Uterus (tissue), 4 donors: ENCODE measurements around the gene HIRIP3. TPM values are rescaled to one million over a fixed set of nuclear protein-coding genes. Genes with fewer than 3 reads are reported as not detected.
"Not testable (repeated sequence)": the region's sequence is repeated elsewhere in the genome, so short reads cannot be mapped to it uniquely, and the experiment has no call there.

Source experiments
- DNase-seq, 2 donors: peaks; one replicate each; pipeline ENCODE4 v3.0.0-alpha.2; 2019 to 2020
- H3K27ac ChIP-seq, 2 donors: fragments of 200-600 bp; sonication (generic); 1 replicate in 1 of 2; 2 replicates in 1 of 2; pipeline ENCODE4 v1.5.1; 2016 to 2018
- H3K27me3 ChIP-seq, 2 donors: fragments of 200-600 bp; sonication (generic); one replicate each; pipeline ENCODE4 v1.5.1; 2018 to 2019; ENCODE audit warnings: control low read depth in 1 of 2
- H3K36me3 ChIP-seq, 2 donors: fragments of 200-600 bp; sonication (generic); one replicate each; pipeline ENCODE4 v1.5.1; 2019; ENCODE audit warnings: control low read depth in 1 of 2
- H3K4me1 ChIP-seq, 2 donors: fragments of 200-600 bp; sonication (generic); one replicate each; pipeline ENCODE4 v1.5.1; 2018 to 2019; ENCODE audit warnings: control low read depth in 1 of 2
- H3K4me3 ChIP-seq, 2 donors: fragments of 200-600 bp; sonication (generic); 1 replicate in 1 of 2; 2 replicates in 1 of 2; pipeline ENCODE4 v1.5.1; 2018 to 2019; ENCODE audit warnings: mild to moderate bottlenecking in 1 of 2
- H3K9me3 ChIP-seq, 2 donors: fragments of 200-600 bp; sonication (generic); one replicate each; pipeline ENCODE4 v1.5.1; 2019; ENCODE audit warnings: control low read depth in 1 of 2
- POLR2A ChIP-seq, 2 donors: fragments of 450-650 bp; IDR thresholded peaks; one replicate each; pipeline ENCODE4 v1.6.1; 2016; ENCODE audit warnings: antibody characterized with exemption in 2 of 2, mild to moderate bottlenecking in 1 of 2, moderate library complexity in 1 of 2
- intact Hi-C: fragments of 100-400 bp; cut with DNase I; formaldehyde crosslinking; loops from one replicate; pipeline ENCODE4 v1.15.1; 2023; ENCODE audit warnings: low total_unique reads
- total RNA-seq, 4 donors: library from RNA; depleted of rRNA in 3 of 4; stranded (reverse); fragments of >200 nt in 3 of 4; gene quantifications; one replicate each; pipeline versions ENCODE4 v1.1.0 to v1.2.4, GENCODE V29; 2014 to 2023
- TF ChIP-seq, protein P1 (sequence below), 4 experiments: fragments of 200-600 bp in 2 of 4; fragments of 450-650 bp in 2 of 4; sonication (generic) in 2 of 4; IDR thresholded peaks; one replicate each; pipeline ENCODE4 v1.5.1; 2016 to 2019; ENCODE audit warnings: antibody characterized with exemption in 4 of 4, mild to moderate bottlenecking in 2 of 4, moderate library complexity in 1 of 4
- donor health status: DM: yes; HTN: yes; CAD: no.

The HIRIP3 gene
- total RNA-seq, 4 donors from 2014 or later: 3.8 to 20.4 (median 13.5) TPM

DNA sequence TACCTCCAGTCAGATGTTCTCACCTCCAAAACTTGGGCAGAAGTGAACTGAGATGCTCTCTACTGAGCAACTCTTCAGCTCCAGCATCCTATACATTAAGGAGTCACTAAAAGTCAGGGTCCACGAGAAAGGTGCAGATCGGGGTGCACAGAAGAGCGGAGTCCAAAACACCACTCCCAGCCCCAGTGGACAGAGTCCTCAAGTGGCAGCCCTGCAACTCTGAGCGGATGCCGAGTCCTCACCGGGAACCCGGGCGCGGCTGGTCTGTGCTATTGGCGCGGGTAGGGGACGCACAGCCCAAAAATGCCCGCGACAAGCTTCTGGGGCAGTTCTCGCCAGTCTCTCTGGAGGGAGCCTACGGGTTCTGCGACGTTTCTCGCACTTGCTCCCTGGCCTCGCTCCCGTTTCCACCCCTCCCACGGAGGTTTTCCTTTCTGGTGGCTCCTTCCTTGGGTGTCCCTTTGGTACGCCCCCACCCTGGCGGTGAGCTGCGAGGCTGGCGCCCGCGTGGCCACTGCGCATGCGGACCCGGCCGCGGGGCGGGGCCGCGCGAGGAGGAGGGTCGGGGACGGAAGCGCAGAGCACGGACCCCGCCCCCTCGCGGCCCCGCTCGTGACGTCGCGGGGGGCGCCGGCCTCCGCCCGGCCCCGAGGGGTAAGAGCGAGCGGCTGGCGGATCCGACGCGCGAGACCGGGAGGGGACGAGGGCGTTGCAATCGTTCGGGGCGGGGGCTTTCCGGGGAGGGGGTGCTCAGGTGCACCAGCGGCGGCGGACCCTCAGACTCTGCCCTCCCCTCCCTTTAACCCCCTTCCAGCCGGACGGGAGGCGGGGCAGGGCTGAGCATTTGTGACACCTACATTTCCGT, 33.7 kb downstream of the HIRIP3 start, which contains the start of gene TMEM219:
TMEM219 (plus strand) TSS at position 601 of the 865 bp plus-strand sequence. CDS start 1,065 bp downstream, outside the sequence.
- TF ChIP-seq, protein P1, sequence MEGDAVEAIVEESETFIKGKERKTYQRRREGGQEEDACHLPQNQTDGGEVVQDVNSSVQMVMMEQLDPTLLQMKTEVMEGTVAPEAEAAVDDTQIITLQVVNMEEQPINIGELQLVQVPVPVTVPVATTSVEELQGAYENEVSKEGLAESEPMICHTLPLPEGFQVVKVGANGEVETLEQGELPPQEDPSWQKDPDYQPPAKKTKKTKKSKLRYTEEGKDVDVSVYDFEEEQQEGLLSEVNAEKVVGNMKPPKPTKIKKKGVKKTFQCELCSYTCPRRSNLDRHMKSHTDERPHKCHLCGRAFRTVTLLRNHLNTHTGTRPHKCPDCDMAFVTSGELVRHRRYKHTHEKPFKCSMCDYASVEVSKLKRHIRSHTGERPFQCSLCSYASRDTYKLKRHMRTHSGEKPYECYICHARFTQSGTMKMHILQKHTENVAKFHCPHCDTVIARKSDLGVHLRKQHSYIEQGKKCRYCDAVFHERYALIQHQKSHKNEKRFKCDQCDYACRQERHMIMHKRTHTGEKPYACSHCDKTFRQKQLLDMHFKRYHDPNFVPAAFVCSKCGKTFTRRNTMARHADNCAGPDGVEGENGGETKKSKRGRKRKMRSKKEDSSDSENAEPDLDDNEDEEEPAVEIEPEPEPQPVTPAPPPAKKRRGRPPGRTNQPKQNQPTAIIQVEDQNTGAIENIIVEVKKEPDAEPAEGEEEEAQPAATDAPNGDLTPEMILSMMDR (IDR thresholded peaks at IDR 0.05): peak; percentile 23 to 88 (median 69)
- TF ChIP-seq POLR2A (IDR thresholded peaks at IDR 0.05): peak; percentile 66 to 83
- intact Hi-C loops: no loop called here

DNA sequence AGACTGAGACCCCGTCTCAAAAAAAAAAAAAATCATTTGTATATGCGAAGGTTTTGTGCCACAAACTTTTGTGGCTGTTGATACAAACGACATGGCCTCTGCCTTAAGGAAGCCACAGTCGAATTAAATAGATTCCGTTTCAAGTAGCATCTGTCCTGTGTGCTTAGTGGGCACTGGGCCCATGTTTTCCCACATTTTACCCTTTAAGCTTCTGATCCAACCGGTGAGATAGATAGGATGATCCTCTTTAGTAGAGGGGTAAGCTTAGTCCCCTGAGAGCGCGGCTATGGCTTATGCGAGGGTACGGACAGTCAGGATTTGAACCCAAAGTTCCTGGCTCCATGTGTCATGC, 34.3 kb downstream of the HIRIP3 start:
- Histone ChIP-seq H3K36me3 (no peaks in the 10 kb centered on the region), H3K27ac (peak overlapping the region; percentile 87 to 92), H3K9me3 (no peaks in the 10 kb centered on the region), H3K27me3 (no peaks in the 10 kb centered on the region), H3K4me3 (peak overlapping the region; percentile 67 to 71), H3K4me1 (no peaks in the 10 kb centered on the region)
- TF ChIP-seq, protein P1 (IDR thresholded peaks at IDR 0.05): no peak
- TF ChIP-seq POLR2A (IDR thresholded peaks at IDR 0.05): no peak
- intact Hi-C loops: no loop called here
- DNase-seq: no peak

More for the DNA sequence above, 33.7 kb downstream of the HIRIP3 start, which contains the start of gene TMEM219:
- H3K27ac ChIP-seq: peak within 1 kb of the TSS; percentile 87 to 92
- no peaks in the 10 kb centered on the region for H3K27me3 ChIP-seq
- H3K36me3 ChIP-seq: no peaks in the 10 kb centered on the region
- peak within 1 kb of the TSS; percentile 67 to 71 for H3K4me3 ChIP-seq
- DNase-seq: peak; percentile 89 to 95
- H3K9me3 ChIP-seq: no peaks in the 10 kb centered on the region
- no peaks in the 10 kb centered on the region for H3K4me1 ChIP-seq

DNA sequence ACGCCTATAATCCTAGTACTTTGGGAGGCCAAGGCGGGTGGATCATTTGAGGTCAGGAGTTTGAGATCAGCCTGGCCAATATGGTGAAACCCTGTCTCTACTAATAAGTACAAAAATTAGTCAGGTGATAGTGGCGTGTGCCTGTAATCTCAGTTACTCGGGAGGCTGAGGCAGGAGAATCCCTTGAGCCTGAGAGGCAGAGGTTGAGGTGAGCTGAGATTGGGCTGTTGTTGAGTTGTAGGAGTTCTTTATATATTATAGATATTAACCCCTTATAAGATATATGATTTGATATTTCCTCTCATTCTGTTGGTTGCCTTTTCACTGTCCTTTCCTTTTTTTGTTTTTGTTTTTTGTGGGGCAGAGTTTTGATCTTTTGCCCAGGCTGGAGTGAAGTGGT, 35.6 kb downstream of the HIRIP3 start:
- H3K4me1 ChIP-seq, H3K9me3 ChIP-seq, H3K36me3 ChIP-seq, intact Hi-C loops, H3K27ac ChIP-seq, H3K27me3 ChIP-seq, H3K4me3 ChIP-seq, DNase-seq: not testable (repeated sequence)

DNA sequence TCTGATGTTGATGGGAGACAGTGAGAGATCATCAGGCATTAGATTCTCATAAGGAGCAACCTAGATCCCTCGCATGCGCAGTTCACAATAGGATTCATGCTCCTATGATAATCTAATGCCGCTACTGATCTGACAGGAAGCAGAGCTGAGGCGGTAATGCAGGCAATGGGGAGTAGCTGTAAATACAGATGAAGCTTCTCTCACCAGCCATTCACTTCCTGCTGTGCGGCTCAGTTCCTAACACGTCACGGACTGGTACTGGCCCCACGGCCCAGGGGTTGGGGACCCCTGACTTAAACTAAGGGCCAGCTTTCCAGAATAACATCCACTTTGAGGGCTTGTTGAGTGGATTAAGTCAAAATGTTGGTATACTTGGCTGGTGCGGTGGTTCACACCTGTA, 36.1 kb downstream of the HIRIP3 start:
- intact Hi-C loops: no loop called here
- Histone ChIP-seq H3K4me3 (no peak overlapping the region), H3K9me3 (no peaks in the 10 kb centered on the region), H3K27me3 (no peaks in the 10 kb centered on the region), H3K4me1 (no peaks in the 10 kb centered on the region), H3K27ac (no peak overlapping the region), H3K36me3 (no peaks in the 10 kb centered on the region)
- TF ChIP-seq POLR2A (IDR thresholded peaks at IDR 0.05): no peak
- TF ChIP-seq, protein P1 (IDR thresholded peaks at IDR 0.05): no peak
- DNase-seq: no peak

DNA sequence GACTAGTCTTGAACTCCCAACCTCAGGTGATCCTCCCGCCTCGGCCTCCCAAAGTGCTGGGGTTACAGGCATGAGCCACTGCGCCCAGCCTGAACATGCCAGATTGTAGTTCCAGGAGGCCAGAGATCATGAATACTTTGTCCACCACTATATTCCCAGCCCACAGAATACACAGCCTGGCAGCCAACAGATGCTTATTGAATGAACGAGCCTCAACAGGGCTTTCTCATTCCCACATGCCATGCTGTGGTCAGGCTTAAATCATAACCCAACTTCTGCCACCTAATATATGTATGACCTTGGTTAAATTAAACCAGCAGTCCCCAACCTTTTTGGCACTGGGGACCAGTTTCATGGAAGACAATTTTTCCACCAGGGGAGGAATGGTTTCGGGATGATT, 36.7 kb downstream of the HIRIP3 start:
- TF ChIP-seq, protein P1 (IDR thresholded peaks at IDR 0.05): no peak
- TF ChIP-seq POLR2A (IDR thresholded peaks at IDR 0.05): no peak

More for the DNA sequence above, 36.7 kb downstream of the HIRIP3 start:
- DNase-seq: no peak
- H3K36me3 ChIP-seq: no peaks in the 10 kb centered on the region
- H3K4me3 ChIP-seq: no peak overlapping the region
- H3K27ac ChIP-seq: no peak overlapping the region
- no peaks in the 10 kb centered on the region for H3K9me3 ChIP-seq
- no peaks in the 10 kb centered on the region for H3K27me3 ChIP-seq
- intact Hi-C loops: no loop called here
- no peaks in the 10 kb centered on the region for H3K4me1 ChIP-seq
